ENCODE measurements around the gene RPGRIP1L.

RPGRIP1L gene

GRCh38 chr16:53576904-53577303 is 126.8 kb downstream of the RPGRIP1L start:
- DNase-seq (ENCODE audit: low read depth) = no peak
- no peak overlapping the region for H3K4me3 ChIP-seq (ENCODE audit: control insufficient read depth, low read depth, low read length)
- no peak for TF ChIP-seq CTCF (conservative IDR thresholded peaks at IDR 0.05; ENCODE audit: control insufficient read depth, insufficient read depth, low read depth, low read length)

DNA sequence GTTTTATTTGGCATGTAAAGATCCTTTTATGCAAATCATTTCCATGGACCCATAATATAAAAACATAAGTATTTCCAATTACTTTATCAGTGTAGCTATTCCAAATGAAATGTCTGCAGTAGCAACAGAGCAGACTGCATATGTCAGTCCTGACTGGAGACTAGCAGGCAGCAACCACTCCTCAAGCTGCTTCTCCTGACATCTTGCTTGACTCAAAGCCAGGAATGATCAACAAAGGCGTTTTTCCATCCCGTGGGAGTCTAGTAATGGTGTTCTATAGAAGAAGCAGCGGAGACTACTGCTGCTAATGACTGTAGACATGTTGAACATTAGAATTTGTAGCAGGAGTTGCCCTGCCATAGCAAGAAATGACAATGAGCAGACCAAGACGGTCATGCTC is 127.4 kb downstream of the RPGRIP1L start:
- no peak for DNase-seq (ENCODE audit: low read depth)
- TF ChIP-seq CTCF (conservative IDR thresholded peaks at IDR 0.05; ENCODE audit: control insufficient read depth, insufficient read depth, low read depth, low read length) = no peak
- no peak overlapping the region for H3K4me3 ChIP-seq (ENCODE audit: control insufficient read depth, low read depth, low read length)

DNA sequence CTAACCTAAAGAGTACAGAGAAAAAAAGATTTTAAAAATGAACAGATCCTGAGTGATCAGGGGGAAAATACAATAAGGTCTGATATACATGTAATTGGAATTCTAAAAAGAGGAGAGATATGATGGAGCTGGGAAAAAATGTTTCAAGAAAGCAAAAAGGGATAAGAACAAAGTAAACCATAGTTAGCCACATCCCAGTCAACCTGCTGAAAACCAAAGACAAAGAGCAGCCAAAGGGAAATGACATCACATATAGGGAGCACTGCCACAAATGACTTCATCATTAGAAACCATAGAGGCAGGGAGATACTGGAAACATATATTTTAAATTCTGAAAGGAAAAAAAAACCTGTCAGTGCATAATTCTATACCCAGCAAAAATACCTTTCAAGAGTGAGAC is 131.9 kb downstream of the RPGRIP1L start:
- H3K4me3 ChIP-seq (ENCODE audit: control insufficient read depth, low read depth, low read length) = no peak overlapping the region
- no peak for DNase-seq (ENCODE audit: low read depth)
- TF ChIP-seq CTCF (conservative IDR thresholded peaks at IDR 0.05; ENCODE audit: control insufficient read depth, insufficient read depth, low read depth, low read length) = no peak

DNA sequence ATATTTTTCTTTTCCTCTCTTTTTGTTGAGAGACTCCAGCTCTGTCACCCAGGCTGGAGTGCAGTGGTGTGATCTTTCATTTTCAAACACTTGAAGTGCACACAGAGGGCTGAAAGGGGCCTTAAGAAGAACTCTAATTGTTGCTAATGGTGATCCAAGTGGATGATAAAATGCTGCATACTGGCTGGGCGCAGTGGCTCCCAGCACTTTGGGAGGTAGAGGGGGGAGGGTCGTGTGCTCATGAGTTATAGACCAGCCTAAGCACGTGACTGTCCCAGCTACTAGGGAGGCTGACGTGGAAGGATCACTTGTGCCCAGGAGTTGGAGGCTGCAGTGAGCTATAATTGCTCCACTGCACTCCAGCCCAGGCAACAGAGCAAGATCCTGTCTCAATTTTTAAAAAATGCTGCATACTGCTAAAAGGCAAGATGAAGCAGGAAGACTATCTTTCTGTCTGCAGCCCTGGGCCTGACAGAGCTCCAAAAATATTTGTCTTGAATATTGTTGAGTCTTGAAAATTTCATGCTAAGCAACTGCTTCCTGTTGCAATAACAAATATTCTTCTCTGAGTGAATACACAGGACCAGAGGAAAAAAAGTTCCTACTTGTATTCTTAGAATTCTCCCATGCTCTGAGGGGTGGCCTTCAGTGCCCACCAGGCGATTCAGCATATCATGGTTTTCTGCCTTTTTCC is 137.0 kb downstream of the RPGRIP1L start:
- DNase-seq (ENCODE audit: low read depth) = no peak
- H3K4me3 ChIP-seq (ENCODE audit: control insufficient read depth, low read depth, low read length) = no peak overlapping the region
- TF ChIP-seq CTCF (conservative IDR thresholded peaks at IDR 0.05; ENCODE audit: control insufficient read depth, insufficient read depth, low read depth, low read length) = no peak

DNA sequence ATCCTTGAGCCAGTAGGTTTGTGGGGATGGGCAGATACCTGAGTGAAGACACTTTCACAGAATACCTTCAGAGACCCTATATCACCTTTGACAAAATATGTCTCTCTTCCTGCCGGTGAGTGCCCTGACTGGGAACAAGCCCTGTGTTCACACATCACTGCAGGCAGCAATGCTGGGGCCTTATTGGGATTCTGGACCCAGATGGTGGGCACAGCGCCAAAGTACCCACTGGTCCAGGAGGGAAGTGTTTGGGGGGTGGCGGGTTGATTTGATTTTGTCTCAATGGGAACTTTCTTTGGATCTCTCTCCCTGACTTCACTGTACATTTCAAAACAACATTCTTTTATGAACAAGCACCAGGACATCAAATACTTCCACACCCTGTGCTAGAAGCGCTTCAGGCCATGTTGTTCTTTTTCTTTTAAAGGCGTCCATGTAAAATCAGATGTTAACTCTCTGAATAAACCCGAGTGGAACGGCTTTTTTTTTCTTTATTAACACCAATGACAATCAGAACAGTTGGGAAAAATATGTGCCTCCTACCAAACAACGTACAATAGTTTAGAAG is 138.3 kb downstream of the RPGRIP1L start:
- DNase-seq (ENCODE audit: low read depth) = no peak
- TF ChIP-seq CTCF (conservative IDR thresholded peaks at IDR 0.05; ENCODE audit: control insufficient read depth, insufficient read depth, low read depth, low read length) = no peak
- no peak overlapping the region for H3K4me3 ChIP-seq (ENCODE audit: control insufficient read depth, low read depth, low read length)

DNA sequence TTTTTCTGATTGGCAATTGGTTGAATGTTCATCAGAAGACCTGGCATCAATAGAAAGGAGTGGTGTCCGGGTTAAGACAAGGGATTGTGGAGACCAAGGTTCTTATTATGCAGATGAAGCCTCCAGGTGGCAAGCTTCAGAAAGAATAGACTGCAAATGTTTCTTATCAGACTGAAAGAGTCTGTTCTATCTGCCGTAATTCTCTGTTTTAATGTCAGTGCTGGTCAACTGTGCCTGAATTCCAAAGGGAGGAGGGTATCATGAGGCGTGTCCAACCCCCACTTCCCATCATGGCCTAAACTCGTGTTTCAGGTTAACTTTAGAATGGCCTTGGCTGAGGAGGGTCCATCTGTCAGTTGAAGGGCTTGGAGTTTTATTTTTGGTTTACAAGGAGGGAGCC is 140.2 kb downstream of the RPGRIP1L start:
- no peak for DNase-seq (ENCODE audit: low read depth)
- TF ChIP-seq CTCF (conservative IDR thresholded peaks at IDR 0.05; ENCODE audit: control insufficient read depth, insufficient read depth, low read depth, low read length) = no peak

More for the DNA sequence above, 140.2 kb downstream of the RPGRIP1L start:
- no peak overlapping the region for H3K4me3 ChIP-seq (ENCODE audit: control insufficient read depth, low read depth, low read length)

Measured in fibroblast of mammary gland (primary cell).